SH-SY5Y (cell line): Measurements from ENCODE around the gene CEACAM21.

ENCODE experiments used
- GATA2 ChIP-seq: IDR thresholded peaks from 2 replicates; pipeline ENCODE4 v1.6.1; 2011; ENCODE audit warnings: mild to moderate bottlenecking, low read depth, low read length
- GATA3 ChIP-seq: IDR thresholded peaks from 2 replicates; pipeline ENCODE4 v1.6.1; 2011; ENCODE audit warnings: low read depth, mild to moderate bottlenecking, low read length, moderate library complexity

DNA sequence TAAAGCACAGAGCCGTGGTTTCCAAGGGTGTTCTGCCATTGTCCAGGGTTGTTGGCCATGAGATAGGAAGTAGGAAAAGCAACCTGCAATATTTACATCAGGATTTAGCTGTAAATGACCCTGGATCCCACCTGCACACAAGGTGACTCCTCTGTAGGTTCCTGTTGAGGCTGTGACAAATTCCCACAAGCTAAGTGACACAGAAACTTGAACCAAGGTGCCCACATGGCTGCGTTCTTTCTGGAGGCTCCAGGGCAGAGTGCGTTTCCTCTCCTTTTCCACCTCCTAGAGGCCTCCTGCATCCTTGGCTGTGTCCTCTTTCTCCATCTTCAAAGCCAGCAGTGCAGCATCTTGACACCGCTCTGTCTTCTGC is 11.9 kb downstream of the CEACAM21 start:
- no peak for TF ChIP-seq GATA2
- TF ChIP-seq GATA3: no peak
